GM20000 (cell line): ENCODE measurements around the gene UACA.

Experiments used
- DNase-seq: peaks from one replicate; pipeline ENCODE4 v3.0.0; 2012; ENCODE audit warnings: low spot score
- CTCF ChIP-seq: IDR thresholded peaks from 2 replicates; pipeline ENCODE4 v1.5.1; 2012; ENCODE audit warnings: mild to moderate bottlenecking, control low read depth; ENCODE audit errors: extremely low read depth, missing control alignments

Gene UACA

DNA sequence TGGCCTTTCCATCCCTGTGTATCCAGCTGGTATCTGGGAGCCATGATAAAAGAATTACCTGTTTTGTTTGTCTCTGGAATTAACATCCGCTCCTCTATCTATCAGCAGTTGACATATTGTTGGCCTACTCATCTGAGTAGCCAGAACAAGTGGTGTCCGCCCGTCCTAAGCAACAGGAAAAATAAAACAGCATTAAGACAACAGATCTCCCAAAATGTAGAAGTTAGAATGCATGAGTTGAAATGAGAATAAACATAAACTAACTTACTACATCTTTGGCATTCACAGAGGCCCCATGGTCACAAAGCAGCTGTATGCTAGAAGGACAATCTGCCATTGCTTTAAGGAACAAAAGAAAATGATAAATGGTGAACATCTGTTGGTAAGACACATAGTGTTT lies 75.9 kb downstream of the UACA start:
- TF ChIP-seq CTCF: no peak
- no peak for DNase-seq

DNA sequence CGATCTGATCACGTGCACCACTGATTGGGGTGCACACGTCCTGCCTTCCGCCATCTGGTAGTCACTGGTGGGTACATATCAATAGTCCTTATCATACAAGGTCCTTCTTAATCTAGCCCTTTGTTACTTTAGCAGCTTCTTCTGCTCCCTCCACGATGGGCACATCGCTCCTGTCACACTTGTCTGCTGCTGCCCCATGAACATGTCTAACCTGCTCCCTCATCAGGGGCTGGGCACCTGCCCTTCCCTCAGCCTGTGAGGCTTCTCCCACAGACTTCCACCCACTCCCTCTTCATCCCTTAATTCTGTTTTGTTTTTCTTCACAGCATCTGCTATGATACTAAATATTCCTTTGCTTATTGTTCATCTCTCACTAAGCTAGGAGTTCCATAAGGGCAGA lies 82.5 kb downstream of the UACA start:
- TF ChIP-seq CTCF: no peak
- DNase-seq: no peak

DNA sequence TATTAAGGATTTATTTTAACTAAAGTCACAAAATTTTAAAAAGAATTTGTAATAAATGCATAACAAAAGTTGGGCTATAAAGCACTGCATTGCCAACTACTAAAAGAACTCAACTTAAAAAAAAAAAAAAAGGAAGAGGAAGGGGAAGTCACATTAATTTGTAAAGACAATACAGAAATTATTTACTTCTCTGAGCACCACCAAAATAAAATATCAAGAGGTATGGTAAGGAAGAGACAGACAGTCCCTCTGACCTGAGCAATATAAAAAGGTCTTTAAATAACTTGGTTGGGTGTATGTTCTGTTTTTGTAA lies 83.5 kb downstream of the UACA start:
- TF ChIP-seq CTCF: no peak
- DNase-seq: no peak

DNA sequence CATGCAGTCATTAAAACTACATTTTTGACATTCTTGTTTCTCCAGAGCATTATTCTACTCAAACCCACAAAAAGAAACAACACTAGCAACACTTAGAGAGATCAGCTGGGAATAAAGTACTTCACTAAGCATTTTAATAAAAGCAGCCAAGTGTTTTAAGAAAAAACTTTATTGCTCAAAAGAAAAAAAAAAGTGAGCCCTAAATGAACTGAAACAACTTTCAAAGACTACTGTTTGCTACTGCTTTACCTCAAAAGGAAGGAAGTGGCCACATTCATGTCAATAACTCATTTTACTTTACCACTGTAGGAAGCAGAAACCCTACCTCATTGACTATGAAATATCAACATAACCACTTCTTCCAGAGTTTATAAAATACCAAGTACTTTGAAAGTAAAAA lies 91.3 kb downstream of the UACA start:
- TF ChIP-seq CTCF: no peak
- peak; percentile 43 for DNase-seq

DNA sequence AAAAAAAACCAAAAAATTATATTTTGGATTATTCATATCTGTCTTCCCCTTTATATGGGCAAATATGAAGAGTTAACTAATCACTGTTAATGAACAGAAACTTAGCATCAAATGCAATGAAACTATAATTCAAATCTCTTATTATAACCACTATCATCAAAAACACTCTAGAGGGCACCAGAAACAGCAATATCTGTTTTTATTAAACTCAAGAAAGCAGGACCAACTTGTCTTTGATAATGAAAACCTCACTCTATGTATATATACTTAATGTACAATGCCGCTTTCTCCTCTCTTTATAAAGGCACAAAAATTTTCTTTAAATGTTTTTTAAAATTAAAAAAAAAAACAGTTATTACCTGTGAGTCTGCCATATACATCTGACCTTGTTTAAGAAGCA lies 92.7 kb downstream of the UACA start:
- no peak for DNase-seq

GRCh38 chr15:70669966-70670658 lies 93.2 kb downstream of the UACA start:
- no peak for DNase-seq
- no peak for TF ChIP-seq CTCF

More for the DNA sequence above, 92.7 kb downstream of the UACA start:
- TF ChIP-seq CTCF: no peak

DNA sequence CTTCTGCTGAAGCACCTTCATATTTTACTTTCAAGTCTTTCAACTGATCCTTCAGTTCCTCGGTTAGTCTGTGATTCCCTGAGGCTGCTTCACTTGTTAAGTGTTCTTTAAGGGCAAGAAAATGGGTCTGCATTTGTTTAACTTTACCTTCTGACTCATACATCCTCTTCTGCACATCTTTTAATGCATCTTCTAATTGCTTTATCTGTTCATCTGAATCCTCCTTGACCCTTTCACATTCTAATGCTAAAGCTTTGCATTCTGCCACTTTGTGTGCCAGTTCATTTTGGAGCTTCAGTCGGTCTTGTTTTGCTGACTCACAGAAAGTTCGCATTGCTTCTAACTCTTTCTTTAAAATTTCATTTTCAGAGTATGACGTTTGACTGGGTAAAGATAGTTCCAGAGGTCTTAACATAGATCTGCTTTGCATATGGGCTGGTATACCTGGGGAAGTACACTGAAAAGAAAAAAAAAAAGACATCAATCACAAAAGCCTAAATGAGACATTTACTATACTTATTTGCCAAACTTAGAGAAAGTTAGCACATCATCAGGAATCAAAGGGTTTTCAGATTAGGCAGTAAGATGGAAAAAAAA lies 94.3 kb downstream of the UACA start:
- peak; percentile 41 for DNase-seq
- TF ChIP-seq CTCF: no peak
